Spleen (tissue), 7 donors: ENCODE results near the gene SNX27.

Experiments
- POLR2A ChIP-seq, 3 donors: fragments of 450-650 bp; IDR thresholded peaks; one replicate each; pipeline ENCODE4 v1.5.1; 2017; ENCODE audit warnings: antibody characterized with exemption in 3 of 3, mild to moderate bottlenecking in 1 of 3
- POLR2AphosphoS5 ChIP-seq, 3 donors: sonication (generic); formaldehyde crosslinking; IDR thresholded peaks; one replicate each; pipeline ENCODE4 v1.5.1; 2017; ENCODE audit warnings: antibody characterized with exemption in 3 of 3
- TF ChIP-seq, protein P1 (sequence below), 11 experiments: fragments of 200-600 bp in 7 of 11; fragments of 450-650 bp in 4 of 11; sonication (generic) in 4 of 11; IDR thresholded peaks in 8 of 11; conservative IDR thresholded peaks in 3 of 11; 1 replicate in 7 of 11; 2 replicates in 4 of 11; pipeline versions ENCODE4 v1.4.0 to v1.8.0; 2016 to 2021; ENCODE audit warnings: antibody characterized with exemption in 11 of 11, inconsistent platforms in 4 of 11, mild to moderate bottlenecking in 1 of 11
- donor health status: DM: no; HTN: no; CAD: no; lungs with moderate emphysema.
- donor health status: DM: no; HTN: no; CAD: no.
- donor health status: DM: no; HTN: no; CAD: no.

DNA sequence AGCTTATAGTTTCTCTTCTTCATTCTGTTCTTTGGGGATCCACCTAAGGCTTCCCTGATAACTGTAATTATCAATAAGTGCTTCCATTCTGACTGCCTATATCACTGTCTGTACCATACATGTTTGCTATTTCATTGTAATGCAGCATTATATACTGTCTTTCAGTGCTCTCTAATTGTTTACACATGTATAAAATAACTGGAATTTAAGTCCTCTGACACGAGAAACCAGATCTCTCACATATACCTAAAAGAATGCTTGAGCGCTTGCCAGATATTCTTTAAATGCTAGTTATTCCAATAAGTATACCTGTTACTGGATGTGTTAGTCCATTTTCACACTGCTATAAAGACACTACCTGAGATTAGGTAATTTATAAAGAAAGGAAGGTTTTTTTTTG, 70.1 kb downstream of the SNX27 start:
- TF ChIP-seq, protein P1, sequence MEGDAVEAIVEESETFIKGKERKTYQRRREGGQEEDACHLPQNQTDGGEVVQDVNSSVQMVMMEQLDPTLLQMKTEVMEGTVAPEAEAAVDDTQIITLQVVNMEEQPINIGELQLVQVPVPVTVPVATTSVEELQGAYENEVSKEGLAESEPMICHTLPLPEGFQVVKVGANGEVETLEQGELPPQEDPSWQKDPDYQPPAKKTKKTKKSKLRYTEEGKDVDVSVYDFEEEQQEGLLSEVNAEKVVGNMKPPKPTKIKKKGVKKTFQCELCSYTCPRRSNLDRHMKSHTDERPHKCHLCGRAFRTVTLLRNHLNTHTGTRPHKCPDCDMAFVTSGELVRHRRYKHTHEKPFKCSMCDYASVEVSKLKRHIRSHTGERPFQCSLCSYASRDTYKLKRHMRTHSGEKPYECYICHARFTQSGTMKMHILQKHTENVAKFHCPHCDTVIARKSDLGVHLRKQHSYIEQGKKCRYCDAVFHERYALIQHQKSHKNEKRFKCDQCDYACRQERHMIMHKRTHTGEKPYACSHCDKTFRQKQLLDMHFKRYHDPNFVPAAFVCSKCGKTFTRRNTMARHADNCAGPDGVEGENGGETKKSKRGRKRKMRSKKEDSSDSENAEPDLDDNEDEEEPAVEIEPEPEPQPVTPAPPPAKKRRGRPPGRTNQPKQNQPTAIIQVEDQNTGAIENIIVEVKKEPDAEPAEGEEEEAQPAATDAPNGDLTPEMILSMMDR (IDR thresholded peaks at IDR 0.05 in 8 of 11, conservative IDR thresholded peaks at IDR 0.05 in 3 of 11): no peak
- no peak for TF ChIP-seq POLR2A (IDR thresholded peaks at IDR 0.05)
- no peak for TF ChIP-seq POLR2AphosphoS5 (IDR thresholded peaks at IDR 0.05)
